ENCODE data around the gene VNN1. TPM values are rescaled to one million over a fixed set of nuclear protein-coding genes. Genes with fewer than 3 reads are reported as not detected.

VNN1 gene
- polyA plus RNA-seq, 1 donor from 2014 or later = not detected

DNA sequence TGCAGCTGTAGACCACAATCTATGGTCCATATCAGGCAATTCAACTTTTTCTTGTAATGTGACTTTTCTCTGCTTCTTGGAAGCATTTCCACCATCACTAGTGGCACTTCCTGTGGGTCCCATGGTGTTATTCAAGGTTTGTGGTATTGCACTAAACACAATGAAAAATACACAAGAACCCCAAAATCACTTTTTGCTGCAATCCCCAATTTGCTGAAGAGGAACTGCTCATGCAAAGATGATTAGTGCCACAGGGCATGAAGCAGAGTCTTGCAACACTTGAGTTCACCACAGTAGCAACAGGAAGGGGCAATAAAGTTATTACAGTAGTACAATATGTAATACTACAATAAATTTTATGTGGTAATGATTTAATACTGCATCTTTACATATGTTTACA is 38.1 kb downstream of the VNN1 start:
- no peaks in the 10 kb centered on the region for H4K20me1 ChIP-seq (ENCODE audit: insufficient read depth)
- no peak overlapping the region for H3K4me3 ChIP-seq (ENCODE audit: low read length)
- TF ChIP-seq EZH2 (IDR thresholded peaks at IDR 0.05; ENCODE audit: borderline replicate concordance, insufficient read depth, low read length, poor library complexity, severe bottlenecking) = no peak
- no peak for TF ChIP-seq EP300 (conservative IDR thresholded peaks at IDR 0.05; ENCODE audit: poor library complexity, severe bottlenecking)
- TF ChIP-seq MXI1 (conservative IDR thresholded peaks at IDR 0.05; ENCODE audit: poor library complexity, severe bottlenecking) = no peak
- TF ChIP-seq, protein P1, sequence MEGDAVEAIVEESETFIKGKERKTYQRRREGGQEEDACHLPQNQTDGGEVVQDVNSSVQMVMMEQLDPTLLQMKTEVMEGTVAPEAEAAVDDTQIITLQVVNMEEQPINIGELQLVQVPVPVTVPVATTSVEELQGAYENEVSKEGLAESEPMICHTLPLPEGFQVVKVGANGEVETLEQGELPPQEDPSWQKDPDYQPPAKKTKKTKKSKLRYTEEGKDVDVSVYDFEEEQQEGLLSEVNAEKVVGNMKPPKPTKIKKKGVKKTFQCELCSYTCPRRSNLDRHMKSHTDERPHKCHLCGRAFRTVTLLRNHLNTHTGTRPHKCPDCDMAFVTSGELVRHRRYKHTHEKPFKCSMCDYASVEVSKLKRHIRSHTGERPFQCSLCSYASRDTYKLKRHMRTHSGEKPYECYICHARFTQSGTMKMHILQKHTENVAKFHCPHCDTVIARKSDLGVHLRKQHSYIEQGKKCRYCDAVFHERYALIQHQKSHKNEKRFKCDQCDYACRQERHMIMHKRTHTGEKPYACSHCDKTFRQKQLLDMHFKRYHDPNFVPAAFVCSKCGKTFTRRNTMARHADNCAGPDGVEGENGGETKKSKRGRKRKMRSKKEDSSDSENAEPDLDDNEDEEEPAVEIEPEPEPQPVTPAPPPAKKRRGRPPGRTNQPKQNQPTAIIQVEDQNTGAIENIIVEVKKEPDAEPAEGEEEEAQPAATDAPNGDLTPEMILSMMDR (IDR thresholded peaks at IDR 0.05; ENCODE audit: poor library complexity, severe bottlenecking) = no peak
- TF ChIP-seq RAD21 (conservative IDR thresholded peaks at IDR 0.05) = no peak
- TF ChIP-seq POLR2AphosphoS5 (IDR thresholded peaks at IDR 0.05) = no peak
- TF ChIP-seq, protein P2, sequence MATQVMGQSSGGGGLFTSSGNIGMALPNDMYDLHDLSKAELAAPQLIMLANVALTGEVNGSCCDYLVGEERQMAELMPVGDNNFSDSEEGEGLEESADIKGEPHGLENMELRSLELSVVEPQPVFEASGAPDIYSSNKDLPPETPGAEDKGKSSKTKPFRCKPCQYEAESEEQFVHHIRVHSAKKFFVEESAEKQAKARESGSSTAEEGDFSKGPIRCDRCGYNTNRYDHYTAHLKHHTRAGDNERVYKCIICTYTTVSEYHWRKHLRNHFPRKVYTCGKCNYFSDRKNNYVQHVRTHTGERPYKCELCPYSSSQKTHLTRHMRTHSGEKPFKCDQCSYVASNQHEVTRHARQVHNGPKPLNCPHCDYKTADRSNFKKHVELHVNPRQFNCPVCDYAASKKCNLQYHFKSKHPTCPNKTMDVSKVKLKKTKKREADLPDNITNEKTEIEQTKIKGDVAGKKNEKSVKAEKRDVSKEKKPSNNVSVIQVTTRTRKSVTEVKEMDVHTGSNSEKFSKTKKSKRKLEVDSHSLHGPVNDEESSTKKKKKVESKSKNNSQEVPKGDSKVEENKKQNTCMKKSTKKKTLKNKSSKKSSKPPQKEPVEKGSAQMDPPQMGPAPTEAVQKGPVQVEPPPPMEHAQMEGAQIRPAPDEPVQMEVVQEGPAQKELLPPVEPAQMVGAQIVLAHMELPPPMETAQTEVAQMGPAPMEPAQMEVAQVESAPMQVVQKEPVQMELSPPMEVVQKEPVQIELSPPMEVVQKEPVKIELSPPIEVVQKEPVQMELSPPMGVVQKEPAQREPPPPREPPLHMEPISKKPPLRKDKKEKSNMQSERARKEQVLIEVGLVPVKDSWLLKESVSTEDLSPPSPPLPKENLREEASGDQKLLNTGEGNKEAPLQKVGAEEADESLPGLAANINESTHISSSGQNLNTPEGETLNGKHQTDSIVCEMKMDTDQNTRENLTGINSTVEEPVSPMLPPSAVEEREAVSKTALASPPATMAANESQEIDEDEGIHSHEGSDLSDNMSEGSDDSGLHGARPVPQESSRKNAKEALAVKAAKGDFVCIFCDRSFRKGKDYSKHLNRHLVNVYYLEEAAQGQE (IDR thresholded peaks at IDR 0.05; ENCODE audit: borderline replicate concordance) = no peak
- TF ChIP-seq TAF1 (IDR thresholded peaks at IDR 0.05; ENCODE audit: low read depth) = no peak
- TF ChIP-seq SMC3 (conservative IDR thresholded peaks at IDR 0.05; ENCODE audit: poor library complexity) = no peak
- no peaks in the 10 kb centered on the region for H3K36me3 ChIP-seq (ENCODE audit: insufficient read depth, low read length)
- H3K79me2 ChIP-seq (replicated peaks; ENCODE audit: insufficient read depth, low read length) = no peaks in the 10 kb centered on the region
- H3K27ac ChIP-seq (ENCODE audit: low read length) = no peak overlapping the region
- H3K9me3 ChIP-seq (ENCODE audit: low read length) = no peaks in the 10 kb centered on the region
- H3K4me2 ChIP-seq (ENCODE audit: low read length) = no peak overlapping the region
- H3K27me3 ChIP-seq (ENCODE audit: insufficient read depth, low read depth, low read length) = no peaks in the 10 kb centered on the region
- H3K9me2 ChIP-seq (ENCODE audit: insufficient read depth, low read length) = no peaks in the 10 kb centered on the region
- H3F3A ChIP-seq (ENCODE audit: insufficient read depth, low read length, poor library complexity, severe bottlenecking) = no peaks in the 10 kb centered on the region
- H2AFZ ChIP-seq (ENCODE audit: low read depth, low read length) = no peak overlapping the region
- H3K9ac ChIP-seq (ENCODE audit: low read length) = no peak overlapping the region

DNA sequence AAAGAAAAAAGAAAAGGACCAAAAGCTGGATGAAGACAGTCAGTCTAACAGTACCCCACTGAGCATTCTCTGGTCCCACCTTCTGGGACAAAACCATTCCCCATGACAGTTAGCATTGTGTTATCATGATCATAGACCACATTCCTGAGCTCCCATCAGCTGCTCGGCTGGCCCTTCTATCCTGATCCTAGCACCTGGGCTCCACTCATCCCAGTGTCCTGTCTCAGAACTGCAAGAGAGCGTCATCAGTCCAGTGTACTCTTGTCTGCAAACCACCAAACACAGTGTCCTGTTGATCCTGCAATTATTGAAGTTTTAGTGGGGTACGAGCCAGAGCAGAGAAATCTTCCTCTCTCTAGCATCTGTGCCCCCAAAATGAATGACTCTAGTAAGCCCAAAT is 38.9 kb downstream of the VNN1 start:
- H3K4me3 ChIP-seq (ENCODE audit: low read length) = no peak overlapping the region
- H3K27ac ChIP-seq (ENCODE audit: low read length) = no peak overlapping the region
- no peaks in the 10 kb centered on the region for H3K79me2 ChIP-seq (replicated peaks; ENCODE audit: insufficient read depth, low read length)
- no peaks in the 10 kb centered on the region for H3F3A ChIP-seq (ENCODE audit: insufficient read depth, low read length, poor library complexity, severe bottlenecking)
- H3K9ac ChIP-seq (ENCODE audit: low read length) = no peak overlapping the region
- H3K9me2 ChIP-seq (ENCODE audit: insufficient read depth, low read length) = no peaks in the 10 kb centered on the region
- TF ChIP-seq EP300 (conservative IDR thresholded peaks at IDR 0.05; ENCODE audit: poor library complexity, severe bottlenecking) (no peak), SMC3 (conservative IDR thresholded peaks at IDR 0.05; ENCODE audit: poor library complexity) (no peak), TAF1 (IDR thresholded peaks at IDR 0.05; ENCODE audit: low read depth) (no peak), POLR2AphosphoS5 (IDR thresholded peaks at IDR 0.05) (no peak), EZH2 (IDR thresholded peaks at IDR 0.05; ENCODE audit: borderline replicate concordance, insufficient read depth, low read length, poor library complexity, severe bottlenecking) (no peak), MXI1 (conservative IDR thresholded peaks at IDR 0.05; ENCODE audit: poor library complexity, severe bottlenecking) (no peak), RAD21 (conservative IDR thresholded peaks at IDR 0.05) (no peak)
- TF ChIP-seq, protein P1 (IDR thresholded peaks at IDR 0.05; ENCODE audit: poor library complexity, severe bottlenecking) = no peak
- TF ChIP-seq, protein P2 (IDR thresholded peaks at IDR 0.05; ENCODE audit: borderline replicate concordance) = no peak
- H3K4me2 ChIP-seq (ENCODE audit: low read length) = no peak overlapping the region
- no peaks in the 10 kb centered on the region for H3K36me3 ChIP-seq (ENCODE audit: insufficient read depth, low read length)
- no peak overlapping the region for H2AFZ ChIP-seq (ENCODE audit: low read depth, low read length)
- no peaks in the 10 kb centered on the region for H3K27me3 ChIP-seq (ENCODE audit: insufficient read depth, low read depth, low read length)
- no peaks in the 10 kb centered on the region for H4K20me1 ChIP-seq (ENCODE audit: insufficient read depth)
- H3K9me3 ChIP-seq (ENCODE audit: low read length) = no peaks in the 10 kb centered on the region
